ENCODE data around the gene CREG2. TPM values are rescaled to one million over a fixed set of nuclear protein-coding genes. Genes with fewer than 3 reads are reported as not detected.

The CREG2 gene
- polyA plus RNA-seq, 1 of the 3 experiments (the other 2 are of a cell fraction) = 1.4 TPM

- WGBS (ENCODE audit: low lambda C conversion rate) = 79% methylated on average over 16 of the region's 24 CpGs
- Histone ChIP-seq H4K20me1 (ENCODE audit: insufficient read depth) (no peaks in the 10 kb centered on the region), H2AFZ (ENCODE audit: low read depth) (0 out of 2 replicates have a peak overlapping the region, but pooled peaks have one; percentile 20), H3K4me3 (ENCODE audit: low read depth in 2 of 2, low read length in 1 of 2) (no peak overlapping the region), H3K4me2 (no peak overlapping the region), H3K9ac (no peak overlapping the region), H3K4me1 (ENCODE audit: control insufficient read depth in 1 of 2, insufficient read depth in 2 of 2, low read depth in 1 of 2, low read length in 1 of 2) (peaks cover 8 to 11% of the 10 kb centered on the region in 2 experiments; a peak in 2 of 4 replicates), H3K27ac (ENCODE audit: low read depth in 2 of 2, low read length in 1 of 2) (peak overlapping the region in 1 of 2 experiments; percentile 30; a peak in 2 of 4 replicates), H3F3A (replicated peaks; ENCODE audit: insufficient read depth) (peaks cover 4% of the 10 kb centered on the region), H3K36me3 (replicated peaks in 1 of 2; ENCODE audit: control insufficient read depth in 1 of 2, insufficient read depth in 2 of 2, low read length in 1 of 2) (no peaks in the 10 kb centered on the region), H3K9me3 (no peaks in the 10 kb centered on the region), H3K79me2 (ENCODE audit: insufficient read depth) (no peaks in the 10 kb centered on the region), H3K9me2 (no peaks in the 10 kb centered on the region), H3K27me3 (ENCODE audit: insufficient read depth) (no peaks in the 10 kb centered on the region)
- ChIA-PET POLR2A (no interaction called here), CTCF (interaction anchor here (1.2 kb wide), 1 partner anchor 16 kb away, joined by 6 read pairs; no protein-coding TSS in a partner anchor)
- no peak for DNase-seq
- TF ChIP-seq ZBTB33 (IDR thresholded peaks at IDR 0.05; ENCODE audit: borderline replicate concordance, low read depth) (no peak), FOXJ3 (CRISPR knock-in tag; IDR thresholded peaks at IDR 0.05) (no peak), CHD2 (IDR thresholded peaks at IDR 0.05; ENCODE audit: low read length, partially characterized antibody) (no peak), RXRA (IDR thresholded peaks at IDR 0.05; ENCODE audit: borderline replicate concordance, low read depth) (0 out of 2 replicates have a peak, but pooled peaks have one; percentile 22), REST (IDR thresholded peaks at IDR 0.05; ENCODE audit: low read depth, low read length) (no peak), SIN3A (IDR thresholded peaks at IDR 0.05; ENCODE audit: borderline replicate concordance, low read depth, low read length) (no peak), ELF1 (IDR thresholded peaks at IDR 0.05) (no peak), RFX5 (IDR thresholded peaks at IDR 0.05; ENCODE audit: low read length) (no peak), SMC3 (IDR thresholded peaks at IDR 0.05; ENCODE audit: low read depth, low read length) (no peak), MXI1 (IDR thresholded peaks at IDR 0.05; ENCODE audit: low read depth, low read length) (no peak), TCF12 (IDR thresholded peaks at IDR 0.05) (peak; percentile 69), IRF3 (IDR thresholded peaks at IDR 0.05; ENCODE audit: low read depth, low read length) (no peak), RAD21 (IDR thresholded peaks at IDR 0.05; ENCODE audit: low read length) (no peak), NFIC (IDR thresholded peaks at IDR 0.05; ENCODE audit: borderline replicate concordance) (peak; percentile 84), FOSL2 (IDR thresholded peaks at IDR 0.05; ENCODE audit: borderline replicate concordance, low read depth) (peak; percentile 62; the same call in 1 of the 2 replicates), CTCF (IDR thresholded peaks at IDR 0.05) (no peak), POLR2AphosphoS5 (IDR thresholded peaks at IDR 0.05; ENCODE audit: low read depth, low read length) (0 out of 2 replicates have a peak, but pooled peaks have one; percentile 27), USF2 (IDR thresholded peaks at IDR 0.05; ENCODE audit: borderline replicate concordance, low read depth, low read length) (no peak), EP300 (IDR thresholded peaks at IDR 0.05; ENCODE audit: borderline replicate concordance in 1 of 2, low read depth in 1 of 2, low read length in 1 of 2) (peak in 1 of 2 experiments; percentile 72; a peak in 1 of 4 replicates), YY1 (IDR thresholded peaks at IDR 0.05; ENCODE audit: low read depth) (0 out of 2 replicates have a peak, but pooled peaks have one; percentile 44), FOXM1 (IDR thresholded peaks at IDR 0.05; ENCODE audit: low read depth) (no peak)
- TF ChIP-seq, protein P1, sequence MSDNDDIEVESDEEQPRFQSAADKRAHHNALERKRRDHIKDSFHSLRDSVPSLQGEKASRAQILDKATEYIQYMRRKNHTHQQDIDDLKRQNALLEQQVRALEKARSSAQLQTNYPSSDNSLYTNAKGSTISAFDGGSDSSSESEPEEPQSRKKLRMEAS (IDR thresholded peaks at IDR 0.05; ENCODE audit: low read depth) = no peak; the same call in 1 of the 2 replicates
Observed at GRCh38 chr2:101435001-101435862, 47.9 kb upstream of the CREG2 start.
